Tongue (tissue), 2 donors: ENCODE results near the gene SMAGP. TPM values are rescaled to one million over a fixed set of nuclear protein-coding genes. Genes with fewer than 3 reads are reported as not detected.
A peak's percentile ranks its signal among the peaks of the same experiment; 100 is the strongest.
"Not testable (repeated sequence)": the region's sequence is repeated elsewhere in the genome, so short reads cannot be mapped to it uniquely, and the experiment has no call there.

ENCODE experiments used
- DNase-seq: peaks from one replicate; pipeline ENCODE4 v3.0.0-alpha.2; 2015
- total RNA-seq: library from RNA; depleted of rRNA; stranded (reverse); fragments of >200 nt; gene quantifications from one replicate; pipeline ENCODE4 v1.2.3, GENCODE V29; 2014

The SMAGP gene
- total RNA-seq, 1 donor from 2014 or later, result 5.0 TPM

DNA sequence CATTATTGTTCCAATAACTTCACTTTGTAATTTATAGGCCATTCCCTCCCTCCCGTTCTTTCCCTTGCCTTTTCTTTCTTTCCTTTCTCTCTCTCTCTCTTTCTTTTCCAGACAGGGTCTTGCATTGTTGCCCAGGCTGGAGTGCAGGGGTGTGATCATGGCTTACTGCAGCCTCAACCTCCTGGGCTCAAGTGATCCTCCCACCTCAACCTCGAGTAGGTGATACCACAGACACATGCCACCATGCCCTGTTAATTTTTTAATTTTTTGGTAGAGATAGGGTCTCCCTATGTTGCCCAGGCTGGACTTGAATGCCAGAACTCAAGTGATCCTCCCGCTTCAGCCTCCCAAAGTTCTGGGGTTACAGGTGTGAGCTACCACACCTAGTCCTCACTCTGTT lies 45.6 kb downstream of the SMAGP start:
- DNase-seq, result no peak

DNA sequence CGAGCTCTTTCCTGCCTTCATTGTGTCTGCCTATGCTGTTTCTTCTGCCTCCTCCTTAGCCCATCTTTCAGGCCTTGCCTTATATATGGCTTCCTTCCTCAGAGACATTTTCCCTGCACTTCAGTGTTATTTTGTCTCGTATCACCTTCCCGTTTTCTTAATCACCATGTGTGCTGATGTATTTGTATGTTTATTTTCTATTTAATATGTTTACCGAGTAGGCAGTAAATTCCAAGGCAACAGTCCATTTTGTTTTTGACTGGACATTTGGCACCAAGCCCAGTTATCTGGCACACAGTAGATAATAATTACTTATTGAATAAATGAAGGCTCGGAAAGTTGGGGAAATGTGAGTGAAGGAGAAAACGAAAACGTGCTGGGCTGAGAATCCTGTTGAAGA lies 47.8 kb downstream of the SMAGP start:
- no peak for DNase-seq

DNA sequence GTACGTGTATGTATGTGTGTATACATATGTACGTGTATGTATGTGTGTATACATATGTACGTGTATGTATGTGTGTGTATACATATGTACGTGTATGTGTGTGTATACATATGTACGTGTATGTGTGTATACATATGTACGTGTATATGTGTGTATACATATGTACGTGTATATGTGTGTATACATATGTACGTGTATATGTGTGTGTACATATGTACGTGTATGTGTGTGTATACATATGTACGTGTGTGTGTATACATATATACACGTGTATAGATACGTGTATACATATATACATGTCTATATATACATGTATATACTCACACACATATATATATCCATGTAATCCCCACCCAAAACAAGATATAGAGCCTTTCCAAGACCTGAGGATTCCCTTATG lies 50.4 kb downstream of the SMAGP start:
- not testable (repeated sequence) for DNase-seq

DNA sequence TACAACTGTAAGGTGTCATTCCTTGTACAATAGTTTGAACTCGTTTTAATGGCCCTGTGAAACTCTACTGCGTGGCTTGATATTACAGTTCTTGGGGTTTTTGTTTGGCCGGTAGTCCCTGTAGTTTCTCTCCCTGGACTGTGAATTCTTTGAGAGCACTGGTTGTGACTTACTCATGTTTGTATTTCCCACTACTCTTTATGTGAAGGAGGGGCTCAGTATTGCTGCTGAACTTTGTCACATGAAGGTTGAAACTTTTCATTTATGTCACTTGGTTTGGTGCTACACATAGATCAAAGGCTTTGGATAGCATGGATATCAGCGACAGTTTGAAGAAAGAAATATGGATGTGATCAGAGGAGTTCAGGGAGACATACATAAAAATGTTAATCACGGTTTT lies 50.9 kb downstream of the SMAGP start:
- DNase-seq, result no peak

DNA sequence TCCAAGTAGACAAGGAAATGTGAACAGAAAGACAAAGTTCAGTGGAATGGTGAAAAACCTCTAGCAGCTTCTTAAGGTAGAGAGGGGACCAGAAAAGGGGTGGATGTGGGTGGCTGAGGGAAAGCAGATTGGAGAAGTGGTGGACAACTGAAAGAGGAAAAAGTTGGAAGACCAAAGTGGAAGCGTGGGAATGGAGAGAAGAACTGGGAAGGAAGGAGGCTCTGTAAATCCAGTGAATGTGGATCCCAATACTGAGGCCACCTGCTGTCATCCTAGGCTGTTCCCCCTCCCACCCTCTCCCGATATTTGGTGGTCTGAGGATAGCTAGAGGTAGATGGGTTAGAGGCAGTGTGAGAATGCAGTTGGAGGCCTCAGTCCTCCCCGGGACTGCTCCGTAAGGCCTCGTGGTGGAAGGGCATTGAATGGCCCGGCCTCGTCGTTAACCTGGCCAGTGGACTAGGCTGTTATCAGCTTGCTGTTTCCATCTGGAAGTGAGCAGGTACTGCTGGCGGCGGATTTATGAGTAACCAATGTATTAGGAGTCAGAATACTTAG lies 51.5 kb downstream of the SMAGP start:
- DNase-seq, result no peak

DNA sequence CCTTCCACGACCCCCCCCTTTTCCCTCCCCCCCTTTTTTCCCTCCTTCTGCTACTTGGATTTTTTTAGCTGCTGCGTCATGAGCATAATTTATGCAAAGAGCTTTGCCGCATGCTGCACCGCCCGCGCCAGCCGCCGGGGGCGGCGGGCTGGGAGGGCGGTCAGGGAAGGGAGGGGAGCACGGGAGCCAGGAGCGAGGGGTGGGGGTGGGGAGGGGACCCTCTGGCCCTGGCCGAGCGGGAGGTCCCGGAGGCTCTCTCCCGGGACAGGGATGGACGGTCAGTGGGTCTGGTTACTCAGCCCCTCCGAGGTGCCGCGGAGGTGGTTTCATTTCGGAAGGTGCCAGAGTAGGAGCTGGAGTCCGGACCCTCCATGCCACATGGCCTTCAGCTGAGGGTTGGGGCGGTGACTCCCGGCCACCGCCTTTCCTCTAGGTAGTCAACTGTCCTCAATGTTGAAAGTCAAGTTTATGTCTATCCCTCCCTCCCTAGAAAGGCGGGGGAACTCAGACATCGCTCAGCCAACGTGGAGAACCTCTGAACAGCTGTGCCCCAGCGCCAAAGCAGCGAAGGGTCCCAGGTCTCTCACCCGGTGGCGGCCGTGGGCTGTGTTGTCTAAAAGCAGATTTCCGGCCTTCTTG lies 52.1 kb downstream of the SMAGP start, which contains the start of gene POU6F1:
Gene POU6F1, minus strand, starts transcription at position 95 of the 639 bp plus-strand sequence. CDS start 11,226 bp downstream, outside the sequence.
- peak; percentile 93 for DNase-seq

DNA sequence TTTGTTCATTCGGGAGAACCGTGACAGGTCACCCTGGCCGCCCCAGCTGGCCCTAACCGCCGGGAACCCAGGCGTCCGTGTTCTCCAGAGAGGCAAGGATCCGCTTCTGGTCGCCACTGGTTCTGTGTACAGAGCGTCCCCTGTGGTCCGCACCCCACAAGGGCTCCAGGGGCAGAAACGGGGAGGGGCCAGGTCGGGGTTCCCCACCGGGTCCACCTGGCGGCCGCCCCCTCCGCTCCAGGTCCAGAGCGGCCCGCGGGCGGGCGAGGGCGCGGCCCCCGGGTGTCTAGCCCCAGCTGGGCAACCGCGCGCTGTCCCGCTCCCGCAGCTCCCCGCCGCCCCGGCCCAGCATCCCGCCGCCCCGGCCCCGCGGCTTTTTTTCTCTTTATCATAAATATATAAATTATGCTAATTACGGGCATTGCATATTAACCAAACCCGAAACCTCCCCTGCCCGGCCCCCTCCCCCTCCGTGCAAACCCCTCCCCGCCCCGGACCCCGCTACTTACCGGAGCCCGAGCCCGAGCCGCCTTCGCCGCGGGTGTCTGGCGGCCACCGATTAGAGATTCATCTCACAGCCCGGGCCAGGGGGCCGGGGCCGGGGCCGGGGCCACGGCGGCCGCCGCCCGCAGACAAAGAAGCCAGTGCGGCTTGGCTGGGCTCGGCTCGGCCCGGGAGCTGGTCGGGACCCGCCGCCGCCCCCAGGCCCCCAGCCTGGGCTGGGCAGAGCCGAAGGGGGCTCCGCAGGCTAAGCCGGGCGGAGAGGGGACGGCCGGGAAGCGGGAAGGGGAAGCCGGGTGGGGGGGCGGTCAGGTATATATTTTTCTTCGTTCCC lies 52.9 kb downstream of the SMAGP start:
- peak; percentile 57 for DNase-seq

DNA sequence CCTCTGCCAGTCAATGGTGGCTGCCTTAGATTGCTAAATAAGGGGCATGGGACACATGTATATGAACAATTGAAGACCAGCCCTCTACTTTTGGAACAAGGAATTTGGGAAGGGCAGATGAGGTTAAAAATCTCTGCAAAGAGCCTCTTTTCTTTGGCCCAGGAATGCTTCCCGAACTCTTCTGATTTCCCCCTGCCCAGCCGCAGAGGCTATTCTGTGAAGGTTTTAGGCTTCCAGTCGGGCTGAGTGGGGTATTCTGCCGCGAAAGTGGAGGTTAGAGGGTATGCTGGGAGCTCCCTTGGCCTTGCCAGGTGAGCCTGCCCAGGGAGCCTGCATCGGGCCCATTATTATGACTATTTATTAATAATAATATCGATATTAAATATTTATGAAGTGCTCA lies 53.6 kb downstream of the SMAGP start:
- DNase-seq, result no peak

DNA sequence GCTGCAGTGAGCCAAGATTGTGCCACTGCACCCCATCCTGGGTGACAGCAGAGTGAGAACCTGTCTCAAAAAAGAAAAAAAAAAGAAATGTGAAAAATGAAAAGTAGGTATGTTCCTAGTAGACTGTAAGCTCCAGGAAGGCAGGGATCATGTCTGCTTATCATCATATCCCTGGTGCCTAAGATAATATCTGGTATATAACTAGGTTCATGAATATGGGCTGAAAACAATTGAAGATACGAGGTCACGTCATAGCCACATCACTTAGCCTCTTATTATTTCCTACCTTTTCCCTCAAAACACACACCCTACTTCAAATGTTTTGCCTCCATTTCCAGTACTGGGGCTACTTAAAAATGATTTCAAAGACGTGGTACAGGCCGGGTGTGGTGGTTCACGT lies 55.3 kb downstream of the SMAGP start:
- DNase-seq, result no peak

DNA sequence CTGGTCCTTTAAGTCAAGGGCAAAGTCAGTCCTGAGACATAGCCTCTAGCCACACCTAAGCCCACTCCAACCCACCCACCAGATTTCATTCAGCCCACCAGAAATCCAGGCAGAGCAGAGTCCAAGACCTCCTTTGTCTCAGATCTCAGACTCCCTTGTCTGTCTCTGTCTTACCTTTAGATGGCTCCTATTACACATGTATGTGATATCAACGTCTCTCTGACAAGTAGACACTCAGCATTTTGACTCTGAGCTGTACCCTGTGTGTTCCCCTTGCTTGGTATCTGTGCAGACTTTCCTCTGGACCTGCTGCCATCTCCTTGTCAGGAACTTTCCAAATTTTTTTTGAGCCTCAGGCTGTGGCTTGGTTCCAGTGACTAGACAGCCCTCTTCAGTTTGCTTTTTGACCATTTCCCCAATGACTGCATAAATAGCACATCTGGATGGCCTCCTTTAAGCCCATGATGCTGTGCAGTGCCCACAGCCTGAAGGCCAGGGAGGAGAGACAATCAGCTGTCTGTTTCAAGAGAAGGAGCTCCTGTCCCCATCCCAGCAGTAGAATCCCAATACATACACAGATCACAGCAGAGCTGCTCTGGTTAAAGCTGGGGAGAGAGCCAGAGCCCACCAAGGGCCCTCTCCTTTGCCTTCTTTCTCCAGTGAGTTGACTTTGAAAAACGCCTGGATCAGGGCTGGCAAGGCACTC lies 59.4 kb downstream of the SMAGP start:
- DNase-seq, result no peak

DNA sequence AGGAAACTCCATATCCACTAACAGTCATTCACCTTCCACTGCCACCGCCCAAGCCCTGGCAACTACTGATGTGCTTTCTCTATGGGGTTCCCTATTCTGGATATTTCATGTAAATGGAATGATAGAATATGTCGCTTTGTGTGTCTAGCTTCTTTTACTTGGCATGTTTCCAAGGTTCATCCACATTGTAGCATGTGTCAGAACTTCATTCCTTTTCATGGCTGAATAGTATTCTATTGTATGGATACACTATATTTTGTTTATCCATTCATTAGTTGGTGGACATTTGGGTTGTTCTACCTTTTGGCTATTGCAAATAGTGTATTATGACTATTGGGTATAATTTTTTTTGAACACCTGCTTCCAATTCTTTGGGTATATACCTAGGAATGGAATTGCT lies 61.0 kb downstream of the SMAGP start:
- no peak for DNase-seq

DNA sequence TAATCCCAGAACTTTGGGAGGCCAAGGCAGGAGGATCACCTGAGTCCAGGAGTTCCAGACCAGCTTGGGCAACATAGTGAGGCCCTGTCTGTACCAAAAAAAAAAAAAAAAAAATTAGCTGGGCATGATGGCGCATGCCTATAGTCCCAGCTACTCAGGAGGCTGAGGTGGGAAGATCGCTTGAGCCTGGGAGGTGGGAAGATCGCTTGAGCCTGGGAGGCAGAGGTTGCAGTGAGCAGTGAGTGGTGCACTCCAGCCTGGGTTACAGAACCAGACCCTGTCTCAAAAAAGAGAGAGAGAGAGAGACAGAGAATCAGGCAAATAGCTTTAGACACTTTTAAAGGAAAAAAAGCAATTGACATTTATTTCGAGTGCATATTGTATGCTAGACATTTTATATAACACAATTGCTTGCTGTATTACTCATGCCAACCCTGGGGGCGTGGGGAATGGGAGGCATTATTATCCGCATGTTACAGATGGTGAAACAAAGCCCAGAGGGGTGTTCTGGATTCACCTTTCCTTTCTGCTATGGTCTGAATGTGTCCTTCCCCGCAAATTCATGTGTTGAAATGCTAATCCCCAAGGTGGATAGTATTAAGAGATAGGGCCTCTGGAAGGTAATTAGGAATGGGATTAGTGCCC lies 62.1 kb downstream of the SMAGP start:
- DNase-seq, result no peak

DNA sequence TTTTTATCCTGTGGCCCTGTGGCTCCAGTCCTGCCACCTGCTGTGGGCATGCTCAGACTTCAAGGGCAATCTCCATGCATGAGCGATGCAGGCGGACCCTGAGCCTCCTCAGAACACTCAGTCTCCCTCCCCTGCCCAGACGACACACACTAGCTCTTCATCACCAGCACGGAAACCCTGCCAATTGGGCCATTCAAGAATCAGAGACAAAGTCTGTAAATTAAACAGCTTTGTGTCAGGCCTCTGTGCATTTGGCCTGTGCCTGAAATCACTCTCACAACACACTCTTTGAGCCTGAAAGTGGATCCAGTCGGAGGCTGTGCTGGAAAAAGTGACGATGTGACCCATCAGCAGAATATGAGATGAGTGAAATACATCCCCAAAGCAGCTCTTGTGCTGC lies 64.9 kb downstream of the SMAGP start:
- no peak for DNase-seq

DNA sequence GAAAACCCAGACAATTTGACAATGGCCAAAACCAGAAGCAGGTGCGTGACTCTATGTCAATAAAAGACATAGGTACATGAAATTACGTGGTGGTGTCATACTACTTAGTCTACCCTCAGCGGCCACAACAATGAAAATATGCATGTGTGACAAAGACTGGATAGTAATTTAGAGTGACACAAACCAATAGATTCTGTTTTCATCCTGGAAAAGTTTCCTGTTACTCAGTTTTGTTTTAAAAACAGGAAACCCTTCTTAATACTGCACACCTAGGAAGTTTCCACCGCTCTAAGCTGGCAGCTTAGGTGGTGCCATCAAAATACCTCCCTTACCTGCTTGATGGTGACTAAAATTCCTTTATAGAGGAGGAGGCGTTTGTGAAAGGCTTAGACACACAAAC lies 67.5 kb downstream of the SMAGP start:
- DNase-seq, result no peak

DNA sequence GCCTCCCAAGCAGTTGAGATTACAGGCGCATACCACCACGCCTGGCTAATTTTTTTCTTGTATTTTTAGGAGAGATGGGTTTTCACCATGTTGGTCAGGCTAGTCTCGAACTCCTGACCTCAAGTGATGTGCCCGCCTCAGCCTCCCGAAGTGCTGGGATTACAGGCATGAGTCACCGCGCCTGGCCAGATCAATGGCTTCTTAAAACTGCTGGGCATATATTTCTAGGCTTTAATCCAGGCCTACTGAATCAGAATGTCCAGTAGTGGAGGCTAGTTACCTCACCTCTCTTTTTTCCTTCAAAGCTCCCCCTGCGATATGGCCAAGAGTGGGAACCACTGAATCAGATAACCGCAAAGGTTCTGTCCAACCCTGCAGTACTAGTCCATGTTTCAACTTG lies 69.4 kb downstream of the SMAGP start:
- DNase-seq, result no peak

DNA sequence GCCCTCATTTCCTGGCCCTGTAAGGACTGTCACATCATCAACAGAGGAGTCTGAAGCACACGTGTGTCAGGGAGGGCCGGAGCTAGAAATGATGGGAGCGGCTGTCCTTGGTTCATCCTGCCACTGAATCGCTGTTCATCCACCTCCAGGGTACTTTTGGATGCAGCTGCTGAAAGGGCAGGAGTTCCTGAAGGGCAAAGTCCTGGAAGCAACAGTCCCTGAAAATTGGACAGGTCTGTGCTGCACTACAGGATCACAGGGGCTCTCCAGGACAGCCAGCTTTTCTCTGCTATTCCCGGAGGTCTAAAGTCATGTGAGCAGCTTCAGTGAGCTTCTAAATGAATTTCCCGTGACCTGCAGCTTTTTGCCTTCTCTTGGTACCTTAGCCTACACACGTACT lies 70.1 kb downstream of the SMAGP start:
- DNase-seq, result no peak

DNA sequence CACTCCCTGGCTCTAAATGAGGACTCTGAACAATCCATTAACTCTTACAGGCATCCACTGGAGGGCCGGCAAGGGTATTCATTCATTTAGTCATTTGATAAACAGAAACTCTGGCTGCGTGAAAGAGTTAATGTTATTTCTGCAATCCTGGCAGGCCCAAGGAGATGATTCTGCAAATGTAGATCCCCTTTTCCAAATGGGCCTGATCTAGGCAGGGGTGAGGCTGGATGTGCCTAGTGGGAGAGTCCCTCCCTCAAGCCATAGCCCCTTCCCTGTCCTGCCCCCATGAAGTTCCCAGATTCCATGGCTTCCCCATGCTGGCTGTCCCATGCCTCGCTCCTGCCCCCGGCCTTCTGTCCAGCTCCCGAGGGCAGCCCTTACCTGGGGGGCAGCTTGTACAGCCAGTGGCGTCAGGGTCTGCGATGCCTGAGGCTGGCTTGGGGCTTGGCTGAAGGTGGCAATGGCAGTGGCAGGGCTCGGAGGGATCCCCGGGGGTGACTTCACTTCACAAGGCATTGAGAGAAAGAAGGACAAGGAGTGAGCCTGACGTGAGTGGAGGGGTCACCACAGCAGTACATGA lies 70.8 kb downstream of the SMAGP start:
- no peak for DNase-seq

DNA sequence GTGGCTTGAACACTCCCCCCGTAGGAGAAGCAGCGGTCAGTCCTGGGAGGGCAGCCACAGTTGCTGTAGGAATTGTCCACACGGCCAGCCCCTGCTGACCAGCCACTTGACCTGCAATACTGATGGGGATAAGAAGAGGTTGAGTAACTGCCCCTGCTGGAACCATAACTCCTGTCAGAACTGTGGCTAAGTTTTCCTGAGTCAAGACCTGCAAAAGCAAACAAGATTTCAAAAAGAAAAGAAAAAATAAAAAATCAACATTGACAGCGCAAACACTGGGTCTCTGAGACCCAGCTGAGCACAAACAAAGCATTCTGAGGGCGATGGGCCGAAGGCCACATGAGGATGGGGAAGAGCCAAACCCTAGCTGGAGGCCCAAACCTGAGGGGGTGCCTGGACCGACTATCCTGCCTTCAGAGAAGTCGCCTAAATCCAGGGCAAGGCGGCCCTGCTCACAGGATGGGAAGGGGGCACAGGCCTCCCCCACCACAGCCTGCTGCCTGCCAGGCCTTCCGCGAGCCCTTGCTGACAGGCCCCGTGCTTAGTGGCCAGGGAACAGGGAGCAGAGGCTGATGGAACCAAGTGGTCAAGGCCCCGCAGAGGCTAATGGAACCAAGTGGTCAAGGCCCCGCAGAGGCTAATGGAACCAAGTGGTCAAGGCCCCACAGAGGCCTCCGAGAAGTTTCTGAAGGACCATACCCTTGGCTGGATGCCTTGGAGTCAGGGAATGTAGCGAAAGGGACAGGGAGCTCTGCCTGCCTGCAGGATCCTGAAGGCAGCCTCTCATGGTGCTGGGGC lies 71.4 kb downstream of the SMAGP start:
- no peak for DNase-seq

DNA sequence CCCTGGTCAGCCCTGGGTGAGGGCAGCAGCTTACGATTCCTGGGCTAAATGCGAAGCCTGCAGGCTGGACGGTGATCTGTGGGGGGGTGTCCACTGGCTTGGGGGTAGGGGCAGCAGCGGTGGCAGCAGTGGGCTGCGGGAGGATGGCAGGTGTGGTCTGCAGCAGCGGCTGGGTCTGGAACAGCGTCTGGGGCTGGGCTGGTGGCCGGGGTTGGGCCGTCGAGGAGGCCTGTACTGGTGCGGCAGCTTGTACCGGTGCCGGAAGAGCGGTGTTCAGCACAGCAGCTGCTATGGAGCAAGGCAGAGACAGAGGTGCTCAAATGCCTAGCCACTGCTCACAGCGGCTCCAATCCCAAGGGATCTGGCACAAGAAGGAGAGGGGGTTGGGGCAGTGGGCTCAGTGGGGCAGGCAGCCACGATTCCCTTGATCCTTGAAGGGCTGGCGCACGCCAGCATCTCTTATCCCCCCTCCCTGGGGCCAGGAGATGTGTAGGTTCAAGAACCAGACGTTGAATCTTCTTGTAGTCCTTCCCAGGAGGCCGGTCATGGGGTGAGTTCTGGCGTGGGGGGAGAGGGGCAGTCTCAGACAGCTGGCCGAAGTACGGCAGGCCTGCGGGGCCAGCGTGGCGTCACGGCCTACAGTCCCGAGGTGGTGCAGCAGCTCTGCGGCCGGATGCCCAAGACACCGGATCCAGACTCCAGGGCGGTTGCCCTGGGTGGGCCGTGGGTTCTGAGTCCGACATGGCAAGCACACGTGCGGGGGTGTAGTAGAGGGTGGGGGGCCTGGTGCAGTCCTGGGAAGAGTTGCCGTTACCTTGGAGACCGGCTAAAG lies 72.3 kb downstream of the SMAGP start:
- DNase-seq, result no peak

DNA sequence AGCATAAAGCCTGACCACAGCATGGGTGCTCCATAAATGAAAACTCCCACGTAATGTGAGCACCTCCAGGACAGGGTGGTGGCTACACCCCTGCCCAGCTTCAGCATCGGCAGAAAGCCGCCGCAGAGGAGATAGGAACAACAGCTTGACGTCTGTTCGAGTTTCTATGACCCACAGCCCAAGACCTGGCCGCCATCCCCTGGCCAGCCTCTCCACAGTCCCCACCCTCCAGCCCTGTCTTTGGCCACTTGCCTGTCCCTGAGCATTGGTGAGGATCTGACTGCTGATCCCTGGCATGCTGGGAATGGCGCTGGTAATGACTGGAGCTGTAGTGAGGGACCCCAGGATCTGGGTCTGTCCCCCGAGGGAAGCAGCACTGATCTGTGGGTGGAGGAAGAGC lies 73.7 kb downstream of the SMAGP start:
- DNase-seq, result no peak
